HG03175 (cell line): ENCODE data around the gene MFAP5.

Source experiments
- ATAC-seq: cut with Tn5 transposase; IDR thresholded peaks from one replicate; pipeline ENCODE4 v1.9.1; 2021; ENCODE audit warnings: mild to moderate bottlenecking, moderate library complexity; ENCODE audit not compliant: unreplicated experiment

The MFAP5 gene, protein sequence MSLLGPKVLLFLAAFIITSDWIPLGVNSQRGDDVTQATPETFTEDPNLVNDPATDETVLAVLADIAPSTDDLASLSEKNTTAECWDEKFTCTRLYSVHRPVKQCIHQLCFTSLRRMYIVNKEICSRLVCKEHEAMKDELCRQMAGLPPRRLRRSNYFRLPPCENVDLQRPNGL

DNA sequence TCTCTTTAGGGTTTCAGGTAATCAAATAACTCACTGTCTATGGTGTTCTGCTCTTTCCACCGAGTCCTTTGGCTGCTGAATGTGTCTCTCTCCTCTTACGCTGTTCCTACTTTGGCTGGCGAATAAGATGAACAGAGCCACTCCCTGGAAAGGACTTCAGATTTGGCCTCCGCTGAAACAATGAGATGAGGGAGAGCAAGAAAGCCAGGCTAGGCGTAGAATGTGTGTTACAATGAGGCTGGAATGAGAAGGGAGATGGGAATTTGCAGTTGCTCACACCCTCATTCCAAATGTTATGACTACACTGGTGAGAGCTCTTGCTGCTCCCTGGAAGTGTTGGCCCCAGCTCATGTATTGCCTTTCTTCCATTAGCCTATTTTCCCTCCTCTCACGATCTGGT, at the start of gene MFAP5:
MFAP5 (minus strand) TSS at position 234 of the 400 bp plus-strand sequence. CDS start 722 bp downstream, outside the sequence.
- ATAC-seq, result no peak

DNA sequence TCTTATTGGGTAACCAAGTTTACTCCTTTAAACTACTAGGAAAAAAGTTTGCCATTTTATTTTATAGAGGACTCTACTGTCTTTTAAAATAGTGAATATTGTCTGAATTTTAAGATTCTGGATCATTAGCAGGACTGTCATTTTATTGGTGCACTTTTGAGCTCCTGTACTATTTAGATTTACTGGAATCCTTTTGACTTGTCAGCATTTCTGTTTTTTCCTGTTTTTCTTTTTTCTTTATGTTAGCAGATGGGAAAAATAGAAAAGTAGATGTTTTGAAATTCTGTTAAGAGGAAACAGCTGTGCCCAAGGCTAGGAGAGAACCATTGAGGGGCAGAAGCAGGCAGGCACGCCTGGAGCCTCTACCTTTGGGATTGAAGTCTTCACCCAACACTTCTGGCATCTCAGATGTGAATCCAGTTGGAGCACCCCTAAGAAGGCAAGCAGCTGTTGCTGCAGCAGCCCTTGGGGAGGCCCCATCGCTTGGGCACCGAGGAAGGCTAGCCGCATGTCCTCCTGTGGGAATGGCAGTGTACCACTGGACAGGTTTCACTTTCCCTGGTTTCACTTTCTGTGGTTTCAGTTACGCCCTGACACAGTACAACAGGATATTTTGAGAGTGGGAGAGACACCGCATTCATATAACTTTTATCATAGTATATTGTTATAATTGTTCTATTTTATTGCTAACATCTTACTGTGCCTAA, 46.7 kb upstream of the MFAP5 start:
- ATAC-seq, result no peak

DNA sequence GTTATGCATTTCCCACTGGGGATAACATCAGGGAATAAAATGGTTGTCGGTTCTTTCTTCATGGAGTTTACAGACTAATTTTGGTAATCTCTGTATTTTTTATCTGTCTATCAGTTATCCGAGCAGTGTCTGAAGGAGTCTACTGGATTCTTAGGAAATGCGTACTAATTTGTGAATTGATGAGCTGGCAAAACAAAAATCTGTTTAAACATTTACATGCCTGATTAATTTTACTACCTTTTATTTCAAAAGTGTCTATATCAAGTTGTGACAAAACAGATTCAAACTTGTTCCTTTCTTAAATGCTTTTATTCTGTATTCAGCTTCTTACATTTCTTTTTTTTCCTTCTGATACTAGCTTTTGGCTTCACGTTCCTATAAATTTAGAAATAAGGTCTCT, 39.5 kb upstream of the MFAP5 start:
- no peak for ATAC-seq

GRCh38 chr12:8701046-8701660, 38.5 kb upstream of the MFAP5 start:
- no peak for ATAC-seq

GRCh38 chr12:8699714-8700113, 37.1 kb upstream of the MFAP5 start:
- ATAC-seq, result no peak

DNA sequence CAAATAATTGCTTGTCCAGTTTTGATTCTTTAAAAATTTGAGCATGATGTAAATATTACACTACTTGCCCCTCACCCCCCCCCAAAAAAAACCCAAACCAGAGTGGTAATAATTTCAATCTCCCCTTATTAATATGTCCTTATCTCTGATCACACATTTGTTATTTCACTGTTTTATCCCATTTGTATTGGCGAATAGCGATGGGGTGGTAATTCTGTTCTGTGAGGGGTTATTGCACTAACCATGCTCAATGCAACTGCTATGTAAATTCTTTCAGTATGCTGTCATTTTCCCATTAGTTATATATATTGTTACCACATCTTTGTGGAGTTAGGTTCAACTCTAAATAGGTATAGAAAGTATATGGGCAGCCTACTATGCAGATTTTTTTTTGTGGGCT, 36.3 kb upstream of the MFAP5 start:
- no peak for ATAC-seq

DNA sequence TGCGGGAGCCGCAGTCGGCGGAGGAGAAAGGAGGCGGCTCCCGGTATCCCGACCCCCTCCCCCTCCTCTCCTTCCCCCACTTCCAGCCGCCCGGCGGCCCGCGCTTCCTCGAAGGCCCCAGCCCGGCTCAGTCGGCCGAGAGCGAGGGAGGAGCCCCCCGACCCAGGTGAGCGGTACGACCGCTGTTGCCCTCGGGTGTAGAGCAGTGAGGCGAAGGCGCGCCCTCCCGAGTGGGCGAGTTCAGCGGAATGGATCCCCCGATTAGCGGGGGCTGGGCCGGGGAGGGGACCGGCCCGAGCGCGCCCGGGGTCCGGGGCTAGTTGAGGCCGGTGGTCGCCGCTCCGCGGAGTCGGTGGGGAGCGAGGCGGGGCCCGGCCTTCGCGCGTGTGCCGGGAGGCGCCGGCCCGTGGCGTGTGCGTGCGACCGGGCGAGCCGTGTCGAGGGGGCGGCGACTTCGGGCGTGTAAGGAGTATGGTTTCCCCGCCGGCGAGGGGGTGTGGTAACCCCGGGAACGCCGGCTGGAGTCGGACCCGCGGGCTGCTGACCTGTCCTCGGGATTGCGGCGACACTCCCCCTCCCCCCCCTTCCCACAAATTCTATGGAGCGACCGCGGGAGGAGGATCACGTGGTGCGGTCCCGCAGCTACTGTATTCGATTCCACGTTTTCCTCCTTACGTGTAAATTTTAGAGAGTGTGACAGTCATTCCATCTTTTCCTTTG, 35.7 kb upstream of the MFAP5 start:
- ATAC-seq, result peak; percentile 37

DNA sequence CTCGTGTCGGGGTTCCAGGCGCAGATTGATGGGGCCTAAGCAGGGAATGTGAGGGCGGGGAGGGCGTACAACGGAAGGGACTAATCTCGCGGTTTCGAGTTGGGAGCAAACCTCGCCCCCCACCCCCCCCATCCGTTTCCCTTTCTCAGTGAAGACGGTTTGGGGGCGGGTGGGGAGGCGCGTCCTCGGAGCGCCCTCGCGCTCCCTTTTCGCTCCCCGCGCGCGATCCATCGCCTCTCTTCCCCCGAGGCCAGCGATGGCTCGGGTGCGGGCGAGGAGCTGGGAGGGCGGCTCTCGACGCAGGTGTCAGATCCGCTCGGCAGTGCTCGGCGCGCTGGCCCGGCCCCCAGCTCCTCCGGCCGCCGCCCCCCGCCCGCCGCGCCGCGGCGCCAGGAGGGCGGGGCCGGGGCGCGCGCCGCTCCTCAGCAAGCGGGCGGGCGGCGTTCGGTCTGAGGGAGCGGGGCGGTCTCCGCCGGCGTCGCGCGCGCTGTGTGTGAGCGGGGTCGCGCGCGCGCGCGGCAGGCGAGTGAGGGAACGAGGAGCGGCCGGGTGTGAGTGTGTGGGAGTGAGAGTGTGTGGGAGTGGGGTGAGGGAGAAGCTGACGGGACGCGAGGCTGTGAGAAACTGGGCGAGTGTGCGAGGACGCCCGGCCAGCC, 35.0 kb upstream of the MFAP5 start, which contains the start of gene RIMKLB:
RIMKLB (plus strand) TSS at position 516 of the 656 bp plus-strand sequence. CDS start 15,876 bp downstream, outside the sequence.
- peak; percentile 88 for ATAC-seq

GRCh38 chr12:8697120-8697475, 34.5 kb upstream of the MFAP5 start:
- ATAC-seq, result peak; percentile 15

GRCh38 chr12:8696442-8697090, 33.9 kb upstream of the MFAP5 start:
- ATAC-seq, result no peak

GRCh38 chr12:8695116-8695515, 32.5 kb upstream of the MFAP5 start:
- ATAC-seq, result no peak

GRCh38 chr12:8692573-8692972, 29.9 kb upstream of the MFAP5 start:
- no peak for ATAC-seq

DNA sequence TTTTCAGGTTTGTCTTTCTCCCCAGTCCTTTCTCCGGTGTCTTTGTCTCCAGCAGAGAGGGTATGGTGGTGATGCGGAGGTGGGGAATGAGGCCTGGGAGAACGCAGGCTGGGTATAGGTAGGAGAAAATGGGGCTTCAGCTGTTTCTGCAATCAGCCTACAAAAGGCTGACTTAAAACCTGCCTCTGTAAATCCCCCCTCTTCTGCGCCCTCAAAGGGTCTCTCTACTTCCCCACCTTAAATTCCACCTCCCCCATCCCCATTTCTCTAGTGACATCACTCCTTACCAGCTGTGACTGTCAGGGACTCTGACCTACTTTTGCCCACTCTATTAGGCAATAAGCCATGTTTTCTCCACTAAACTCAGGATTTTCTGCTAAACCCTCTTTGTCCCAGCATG, 27.1 kb upstream of the MFAP5 start:
- no peak for ATAC-seq

- ATAC-seq, result no peak
Observed at GRCh38 chr12:8687846-8688601, 25.4 kb upstream of the MFAP5 start.

GRCh38 chr12:8685051-8685450, 22.4 kb upstream of the MFAP5 start:
- no peak for ATAC-seq

GRCh38 chr12:8681129-8681884, 18.7 kb upstream of the MFAP5 start:
- no peak for ATAC-seq

- ATAC-seq, result no peak
Observed at GRCh38 chr12:8680533-8680932, 17.9 kb upstream of the MFAP5 start.

DNA sequence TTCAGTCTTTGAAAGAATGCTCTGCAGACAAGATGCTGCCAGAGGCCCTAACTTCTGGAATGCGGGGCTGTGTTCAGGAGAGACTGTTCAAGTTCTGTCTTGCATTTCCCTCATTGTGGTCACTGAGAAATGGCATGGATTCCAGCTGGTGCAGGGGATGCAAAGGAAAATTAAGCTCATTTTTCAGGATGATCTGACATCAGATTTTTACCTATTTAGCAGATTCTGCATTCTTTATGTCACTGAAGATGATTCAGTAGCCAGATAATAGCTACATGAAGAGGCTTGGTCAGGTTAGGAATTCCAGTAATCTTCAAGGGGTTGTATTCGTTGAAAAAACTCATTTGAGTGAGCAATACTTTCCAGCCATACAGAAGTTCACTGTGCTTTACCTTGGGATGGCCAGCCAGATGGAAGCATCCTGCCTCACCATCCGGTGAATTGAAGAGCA, 16.1 kb upstream of the MFAP5 start:
- no peak for ATAC-seq

GRCh38 chr12:8677362-8677761, 14.7 kb upstream of the MFAP5 start:
- ATAC-seq, result no peak
